IMR-90 (cell line): ENCODE results near the gene SLFN12L. TPM values are rescaled to one million over a fixed set of nuclear protein-coding genes. Genes with fewer than 3 reads are reported as not detected.

Experiments
- ATAC-seq: fragments of 200-7000 bp; cut with Tn5 transposase; 2 replicates; pipeline ENCODE4 v1.9.1; 2020; ENCODE audit warnings: low read depth, mild to moderate bottlenecking, moderate library complexity
- BruUV-seq: library from RNA; stranded (reverse); fragments of 400-500 nt; replicated peaks from 2 replicates; lab custom pipeline; 2021; lab: Mats Ljungman, UMichigan
- CTCF ChIA-PET: fragments of 300-600 bp; formaldehyde crosslinking; extraction: SDS; loops from one replicate; lab custom pipeline; 2021; ENCODE audit warnings: antibody characterized with exemption; lab: Yijun Ruan, JAX
- POLR2A ChIA-PET: fragments of 300-600 bp; sonication (Branson Sonifier 250); formaldehyde crosslinking; loops from one replicate; lab custom pipeline; 2022; ENCODE audit warnings: antibody characterized with exemption; ENCODE audit not compliant: unreplicated experiment; lab: Charles Lee
- DNase-seq: peaks from one replicate; pipeline ENCODE4 v3.0.0; 2013
- H2AFZ ChIP-seq: replicated peaks from 2 replicates; pipeline ENCODE3; 2013; ENCODE audit warnings: low read length, mild to moderate bottlenecking; ENCODE audit not compliant: poor library complexity
- H2AK5ac ChIP-seq: 2 replicates; pipeline ENCODE4 v1.6.1; 2013; ENCODE audit warnings: low read depth, low read length, inconsistent platforms
- H2AK9ac ChIP-seq: replicated peaks from 2 replicates; pipeline ENCODE3; 2013; ENCODE audit warnings: mild to moderate bottlenecking, low read depth, low read length, moderate library complexity; ENCODE audit not compliant: poor library complexity
- H2BK120ac ChIP-seq: 2 replicates; pipeline ENCODE4 v1.6.1; 2013; ENCODE audit warnings: low read depth, low read length, inconsistent platforms
- H2BK15ac ChIP-seq: 3 replicates; pipeline ENCODE4 v1.6.1; 2013; ENCODE audit warnings: low read depth, low read length, inconsistent platforms
- H2BK20ac ChIP-seq: 2 replicates; pipeline ENCODE4 v1.6.1; 2013; ENCODE audit warnings: low read depth, mild to moderate bottlenecking, inconsistent platforms, low read length, moderate library complexity
- H2BK5ac ChIP-seq: 2 replicates; pipeline ENCODE4 v1.6.1; 2013; ENCODE audit warnings: mild to moderate bottlenecking, low read depth, low read length, inconsistent platforms; ENCODE audit not compliant: poor library complexity, severe bottlenecking
- H3K14ac ChIP-seq: replicated peaks from 2 replicates; pipeline ENCODE4 v1.6.1; 2013; ENCODE audit warnings: low read depth, low read length, inconsistent platforms
- H3K18ac ChIP-seq: 2 replicates; pipeline ENCODE4 v1.6.1; 2013; ENCODE audit warnings: low read depth, low read length, control low read depth
- H3K23ac ChIP-seq: 2 replicates; pipeline ENCODE4 v1.6.1; 2013; ENCODE audit warnings: low read depth, low read length, inconsistent platforms
- H3K27ac ChIP-seq: 2 replicates; pipeline ENCODE4 v1.5.1; 2013; ENCODE audit warnings: mild to moderate bottlenecking, control low read depth, low read length; ENCODE audit not compliant: insufficient read depth
- H3K27me3 ChIP-seq: 2 replicates; pipeline ENCODE4 v1.6.1; 2013; ENCODE audit warnings: low read length; ENCODE audit not compliant: control insufficient read depth, insufficient read depth
- H3K36me3 ChIP-seq: 2 replicates; pipeline ENCODE4 v1.6.1; 2013; ENCODE audit warnings: low read length, mixed read lengths; ENCODE audit not compliant: control insufficient read depth, insufficient read depth
- H3K4ac ChIP-seq: 2 replicates; pipeline ENCODE4 v1.6.1; 2013; ENCODE audit warnings: low read depth, low read length, inconsistent platforms
- H3K4me1 ChIP-seq: 2 replicates; pipeline ENCODE4 v1.6.1; 2013; ENCODE audit warnings: low read length, mixed read lengths; ENCODE audit not compliant: control insufficient read depth, insufficient read depth
- H3K4me2 ChIP-seq: 2 replicates; pipeline ENCODE4 v1.6.1; 2013; ENCODE audit warnings: low read depth, mild to moderate bottlenecking, control low read depth, low read length, moderate library complexity
- H3K4me3 ChIP-seq: 2 replicates; pipeline ENCODE4 v1.5.1; 2013; ENCODE audit warnings: low read depth, mild to moderate bottlenecking, control low read depth, low read length, moderate library complexity; ENCODE audit not compliant: insufficient read depth
- H3K56ac ChIP-seq: 2 replicates; pipeline ENCODE4 v1.6.1; 2013; ENCODE audit warnings: low read length, inconsistent platforms; ENCODE audit not compliant: insufficient read depth; ENCODE audit errors: extremely low read depth
- H3K79me1 ChIP-seq, 2 experiments: 2 replicates each; pipeline ENCODE4 v1.6.1; 2013; ENCODE audit warnings: low read length in 2 of 2, inconsistent platforms in 1 of 2, low read depth in 1 of 2
- H3K9ac ChIP-seq: 2 replicates; pipeline ENCODE4 v1.6.1; 2013; ENCODE audit warnings: low read depth, low read length, control low read depth
- H3K9me1 ChIP-seq: 2 replicates; pipeline ENCODE4 v1.6.1; 2013; ENCODE audit warnings: low read length, inconsistent platforms; ENCODE audit not compliant: insufficient read depth
- H3K9me3 ChIP-seq: 2 replicates; pipeline ENCODE4 v1.6.1; 2013; ENCODE audit warnings: low read length; ENCODE audit not compliant: control insufficient read depth, insufficient read depth
- H4K20me1 ChIP-seq: 2 replicates; pipeline ENCODE4 v1.6.1; 2013; ENCODE audit warnings: low read length, inconsistent platforms; ENCODE audit not compliant: insufficient read depth
- H4K5ac ChIP-seq: 2 replicates; pipeline ENCODE4 v1.6.1; 2013; ENCODE audit warnings: mild to moderate bottlenecking, low read depth, low read length, control low read depth
- H4K8ac ChIP-seq, 2 experiments: 2 replicates each; pipeline ENCODE4 v1.6.1; 2013; ENCODE audit warnings: low read depth in 2 of 2, low read length in 2 of 2, control low read depth in 1 of 2, inconsistent platforms in 1 of 2
- H4K91ac ChIP-seq: 2 replicates; pipeline ENCODE4 v1.6.1; 2013; ENCODE audit warnings: low read depth, low read length, inconsistent platforms; ENCODE audit not compliant: insufficient read depth
- BHLHE40 ChIP-seq: fragments of 150-350 bp; IDR thresholded peaks from 2 replicates; pipeline ENCODE4 v1.6.1; 2016; ENCODE audit warnings: mild to moderate bottlenecking, low read depth, low read length
- CEBPB ChIP-seq: IDR thresholded peaks from 2 replicates; pipeline ENCODE4 v1.6.1; 2012; ENCODE audit warnings: low read depth, low read length, improper control_type of control experiment
- CHD1 ChIP-seq: IDR thresholded peaks from 2 replicates; pipeline ENCODE4 v1.6.1; 2012; ENCODE audit warnings: low read depth, low read length, improper control_type of control experiment
- CTCF ChIP-seq: conservative IDR thresholded peaks from 2 replicates; pipeline ENCODE4 v1.5.1; 2012; ENCODE audit warnings: mild to moderate bottlenecking, low read depth, low read length, improper control_type of control experiment
- FOS ChIP-seq: fragments of 150-350 bp; IDR thresholded peaks from 2 replicates; pipeline ENCODE4 v1.6.1; 2016; ENCODE audit warnings: low read depth, low read length
- MAFK ChIP-seq: IDR thresholded peaks from 2 replicates; pipeline ENCODE4 v1.6.1; 2012; ENCODE audit warnings: low read depth, low read length, improper control_type of control experiment
- MAZ ChIP-seq: IDR thresholded peaks from 2 replicates; pipeline ENCODE4 v1.6.1; 2012; ENCODE audit warnings: low read depth, mild to moderate bottlenecking, low read length, improper control_type of control experiment, moderate library complexity, borderline replicate concordance
- MXI1 ChIP-seq: IDR thresholded peaks from 2 replicates; pipeline ENCODE4 v1.6.1; 2012; ENCODE audit warnings: low read depth, mild to moderate bottlenecking, low read length, moderate library complexity, borderline replicate concordance
- NFE2L2 ChIP-seq: fragments of 150-350 bp; IDR thresholded peaks from 2 replicates; pipeline ENCODE4 v1.6.1; 2016; ENCODE audit warnings: low read depth, mild to moderate bottlenecking, low read length
- POLR2A ChIP-seq: IDR thresholded peaks from 2 replicates; pipeline ENCODE4 v1.6.1; 2012; ENCODE audit warnings: mild to moderate bottlenecking, low read depth, low read length
- RAD21 ChIP-seq: IDR thresholded peaks from 2 replicates; pipeline ENCODE4 v1.6.1; 2012; ENCODE audit warnings: low read length, improper control_type of control experiment
- RCOR1 ChIP-seq: IDR thresholded peaks from 2 replicates; pipeline ENCODE4 v1.6.1; 2012; ENCODE audit warnings: mild to moderate bottlenecking, low read length, improper control_type of control experiment; ENCODE audit not compliant: insufficient replicate concordance
- RFX5 ChIP-seq: IDR thresholded peaks from 2 replicates; pipeline ENCODE4 v1.8.0; 2012; ENCODE audit warnings: low read depth, mild to moderate bottlenecking, low read length, moderate library complexity
- SMC3 ChIP-seq: fragments of 150-350 bp; IDR thresholded peaks from 2 replicates; pipeline ENCODE4 v1.6.1; 2016; ENCODE audit warnings: low read depth, mild to moderate bottlenecking, antibody characterized with exemption, low read length, moderate library complexity
- WGBS, 2 experiments: methylation state at CpG; one replicate each; pipeline versions ENCODE4 v1.1.5 to v1.1.7; 2013; ENCODE audit warnings: missing lambda C conversion rate in 2 of 2; ENCODE audit not compliant: insufficient read length in 1 of 2; ENCODE audit errors: extremely low coverage in 2 of 2; 5-methylcytosine and 5-hydroxymethylcytosine counted together
- dilution Hi-C: fragments of 300-500 bp; cut with HindIII; formaldehyde crosslinking; loops from one replicate; pipeline ENCODE4 v1.14.3; 2018; ENCODE audit warnings: low sequenced_read_pairs; ENCODE audit not compliant: unreplicated experiment
- in situ Hi-C: fragments of 300-500 bp; cut with MboI; formaldehyde crosslinking; loops from 3 replicates; pipeline ENCODE4 v1.14.3; 2019; ENCODE audit warnings: low sequenced_read_pairs, inconsistent platforms, mixed read lengths
- intact Hi-C: fragments of 100-400 bp; cut with micrococcal nuclease; formaldehyde crosslinking; loops from 2 replicates; pipeline ENCODE4 v1.10.0; 2022
- polyA plus RNA-seq, 3 experiments: library from polyadenylated mRNA; depleted of rRNA; stranded (reverse); fragments of >200 nt; gene quantifications; 2 replicates each; pipeline ENCODE4 v1.2.3, GENCODE V29; 2012; ENCODE audit warnings: low replicate concordance in 1 of 3
- total RNA-seq: library from RNA; depleted of rRNA; stranded (reverse); fragments of >200 nt; gene quantifications from 2 replicates; pipeline ENCODE4 v1.2.3, GENCODE V29; 2012
- TF ChIP-seq, protein P1 (sequence below): fragments of 150-350 bp; IDR thresholded peaks from 2 replicates; pipeline ENCODE4 v1.6.1; 2016; ENCODE audit warnings: low read depth, mild to moderate bottlenecking, low read length, moderate library complexity, borderline replicate concordance
- TF ChIP-seq, protein P2 (sequence below): fragments of 150-350 bp; IDR thresholded peaks from 2 replicates; pipeline ENCODE4 v1.6.1; 2017; ENCODE audit warnings: mild to moderate bottlenecking, antibody characterized with exemption, low read length, low read depth

SLFN12L gene
- total and polyA plus RNA-seq, 2 of the 4 experiments (the other 2 are of a cell fraction): 0.18 TPM; not detected in 1

GRCh38 chr17:35529866-35530265 lies 7.6 kb downstream of the SLFN12L start:
- no peak overlapping the region for H2AFZ ChIP-seq
- no peaks in the 10 kb centered on the region for H3K9me1 ChIP-seq
- ChIA-PET POLR2A (no interaction called here), CTCF (interaction anchor here (0.8 kb wide), 1 partner anchor 507 kb away, joined by 3 read pairs; no protein-coding TSS in a partner anchor)
- no TSS peak for BruUV-seq
- H2AK5ac ChIP-seq: no peak overlapping the region
- ATAC-seq: no peak
- no peak overlapping the region for H4K5ac ChIP-seq
- WGBS, 2 experiments: 50% methylated on average over 1 of the region's 8 CpGs; no CpG with 5 or more reads in 1 of the 2 experiments
- no peak overlapping the region for H2BK15ac ChIP-seq
- H3K18ac ChIP-seq: no peak overlapping the region
- no peak overlapping the region for H3K9ac ChIP-seq
- H4K91ac ChIP-seq: no peak overlapping the region
- dilution Hi-C loops (loop anchor here (25.0 kb wide), 2 partner anchors 218 to 343 kb away; partner anchors contain the start of gene SLC35G3), in situ Hi-C loops (loop anchor here (25.0 kb wide), 1 partner anchor 1118 kb away; no protein-coding TSS in a partner anchor), intact Hi-C loops (loop anchor here (5.0 kb wide), 1 partner anchor 158 kb away; the partner anchor contains the start of gene SLFN11)
- DNase-seq: no peak
- H3K56ac ChIP-seq: no peak overlapping the region
- H3K14ac ChIP-seq: no peak overlapping the region
- H3K9me3 ChIP-seq: no peaks in the 10 kb centered on the region
- H3K36me3 ChIP-seq: no peaks in the 10 kb centered on the region
- H2BK20ac ChIP-seq: no peak overlapping the region
- H3K4me3 ChIP-seq: no peak overlapping the region
- no peaks in the 10 kb centered on the region for H4K20me1 ChIP-seq
- H3K4me1 ChIP-seq: no peaks in the 10 kb centered on the region
- H3K4me2 ChIP-seq: no peak overlapping the region
- no peak overlapping the region for H4K8ac ChIP-seq
- H2BK120ac ChIP-seq: no peak overlapping the region
- H3K79me1 ChIP-seq: no peaks in the 10 kb centered on the region
- no peak overlapping the region for H2BK5ac ChIP-seq
- TF ChIP-seq, protein P1, sequence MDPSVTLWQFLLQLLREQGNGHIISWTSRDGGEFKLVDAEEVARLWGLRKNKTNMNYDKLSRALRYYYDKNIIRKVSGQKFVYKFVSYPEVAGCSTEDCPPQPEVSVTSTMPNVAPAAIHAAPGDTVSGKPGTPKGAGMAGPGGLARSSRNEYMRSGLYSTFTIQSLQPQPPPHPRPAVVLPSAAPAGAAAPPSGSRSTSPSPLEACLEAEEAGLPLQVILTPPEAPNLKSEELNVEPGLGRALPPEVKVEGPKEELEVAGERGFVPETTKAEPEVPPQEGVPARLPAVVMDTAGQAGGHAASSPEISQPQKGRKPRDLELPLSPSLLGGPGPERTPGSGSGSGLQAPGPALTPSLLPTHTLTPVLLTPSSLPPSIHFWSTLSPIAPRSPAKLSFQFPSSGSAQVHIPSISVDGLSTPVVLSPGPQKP: no peak
- no peak for TF ChIP-seq BHLHE40
- no peak for TF ChIP-seq POLR2A
- TF ChIP-seq, protein P2, sequence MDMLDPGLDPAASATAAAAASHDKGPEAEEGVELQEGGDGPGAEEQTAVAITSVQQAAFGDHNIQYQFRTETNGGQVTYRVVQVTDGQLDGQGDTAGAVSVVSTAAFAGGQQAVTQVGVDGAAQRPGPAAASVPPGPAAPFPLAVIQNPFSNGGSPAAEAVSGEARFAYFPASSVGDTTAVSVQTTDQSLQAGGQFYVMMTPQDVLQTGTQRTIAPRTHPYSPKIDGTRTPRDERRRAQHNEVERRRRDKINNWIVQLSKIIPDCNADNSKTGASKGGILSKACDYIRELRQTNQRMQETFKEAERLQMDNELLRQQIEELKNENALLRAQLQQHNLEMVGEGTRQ: no peak
- no peak for TF ChIP-seq CEBPB
- TF ChIP-seq NFE2L2: no peak
- no peak for TF ChIP-seq MAZ
- TF ChIP-seq CTCF: no peak
- no peak for TF ChIP-seq SMC3
- no peak for TF ChIP-seq RAD21
- no peak for TF ChIP-seq FOS
- TF ChIP-seq MXI1: no peak
- TF ChIP-seq RFX5: no peak
- TF ChIP-seq MAFK: no peak
- no peak for TF ChIP-seq CHD1
- no peak for TF ChIP-seq RCOR1
- H3K27ac ChIP-seq: no peak overlapping the region
- H3K27me3 ChIP-seq: no peaks in the 10 kb centered on the region; the same call in 1 of the 2 replicates
- H2AK9ac ChIP-seq: no peak overlapping the region
- no peak overlapping the region for H3K4ac ChIP-seq
- H3K23ac ChIP-seq: no peak overlapping the region
